Neural progenitor cell (in vitro differentiated cells): ENCODE results near the gene SPOP. TPM values are rescaled to one million over a fixed set of nuclear protein-coding genes. Genes with fewer than 3 reads are reported as not detected.
A peak's percentile ranks its signal among the peaks of the same experiment; 100 is the strongest.

Experiments used
- DNase-seq: peaks from one replicate; pipeline ENCODE4 v3.0.0-alpha.2; 2016; ENCODE audit warnings: low spot score
- H2AFZ ChIP-seq: fragments of 200-600 bp; sonication (generic); replicated peaks from 2 replicates; pipeline ENCODE4 v1.6.1; 2016; ENCODE audit warnings: antibody characterized with exemption
- H3F3A ChIP-seq: fragments of 200-600 bp; sonication (generic); 2 replicates; pipeline ENCODE4 v1.6.1; 2016; ENCODE audit warnings: antibody characterized with exemption, low read depth
- H3K27ac ChIP-seq: fragments of 200-600 bp; sonication (generic); 2 replicates; pipeline ENCODE4 v1.5.1; 2016; ENCODE audit warnings: mild to moderate bottlenecking
- H3K27me3 ChIP-seq: fragments of 200-600 bp; sonication (generic); 2 replicates; pipeline ENCODE4 v1.6.1; 2016; ENCODE audit warnings: mild to moderate bottlenecking, moderate library complexity
- H3K36me3 ChIP-seq: fragments of 200-600 bp; sonication (generic); 2 replicates; pipeline ENCODE4 v1.5.1; 2016
- H3K4me1 ChIP-seq: fragments of 200-600 bp; sonication (generic); 2 replicates; pipeline ENCODE4 v1.6.1; 2016; ENCODE audit warnings: mixed run types
- H3K4me2 ChIP-seq: fragments of 200-600 bp; sonication (generic); 2 replicates; pipeline ENCODE4 v1.6.1; 2016
- H3K4me3 ChIP-seq: fragments of 200-600 bp; sonication (generic); 2 replicates; pipeline ENCODE4 v1.5.1; 2016
- H3K79me2 ChIP-seq: fragments of 200-600 bp; sonication (generic); 2 replicates; pipeline ENCODE4 v1.6.1; 2016; ENCODE audit warnings: low read depth
- H3K9ac ChIP-seq: fragments of 200-600 bp; sonication (generic); 2 replicates; pipeline ENCODE4 v1.6.1; 2016
- H3K9me3 ChIP-seq: fragments of 200-600 bp; sonication (generic); 2 replicates; pipeline ENCODE4 v1.5.1; 2016; ENCODE audit warnings: low read depth
- H4K20me1 ChIP-seq: fragments of 200-600 bp; sonication (generic); 2 replicates; pipeline ENCODE4 v1.6.1; 2016; ENCODE audit warnings: low read depth
- H3K27ac Mint-ChIP-seq: 3 replicates; pipeline ENCODE4 v1.8.0; 2021; ENCODE audit warnings: mixed read lengths
- H3K27me3 Mint-ChIP-seq: 2 replicates; pipeline ENCODE4 v1.8.0; 2022; ENCODE audit warnings: low read depth, mild to moderate bottlenecking, inconsistent platforms, moderate library complexity, mixed read lengths; ENCODE audit not compliant: insufficient read depth
- H3K36me3 Mint-ChIP-seq: 3 replicates; pipeline ENCODE4 v1.8.0; 2021; ENCODE audit warnings: mixed read lengths
- H3K4me1 Mint-ChIP-seq: 3 replicates; pipeline ENCODE4 v1.8.0; 2021; ENCODE audit warnings: mixed read lengths
- H3K4me3 Mint-ChIP-seq: 3 replicates; pipeline ENCODE4 v1.8.0; 2021; ENCODE audit warnings: mild to moderate bottlenecking, moderate library complexity, mixed read lengths
- H3K9me3 Mint-ChIP-seq: 3 replicates; pipeline ENCODE4 v1.8.0; 2020; ENCODE audit warnings: mixed read lengths
- EZH2 ChIP-seq: fragments of 200-600 bp; sonication (generic); IDR thresholded peaks from 2 replicates; pipeline ENCODE4 v1.6.1; 2017; ENCODE audit warnings: antibody characterized with exemption, mild to moderate bottlenecking, moderate library complexity
- EZH2phosphoT487 ChIP-seq: fragments of 200-600 bp; sonication (generic); IDR thresholded peaks from 2 replicates; pipeline ENCODE4 v1.6.1; 2017; ENCODE audit warnings: antibody characterized with exemption
- total RNA-seq: library from RNA; depleted of rRNA; stranded (reverse); fragments of >200 nt; gene quantifications from 2 replicates; pipeline ENCODE4 v1.2.3, GENCODE V29; 2015; ENCODE audit warnings: low replicate concordance
- TF ChIP-seq, protein P1 (sequence below): fragments of 200-600 bp; sonication (generic); IDR thresholded peaks from 2 replicates; pipeline ENCODE4 v1.5.1; 2017; ENCODE audit warnings: antibody characterized with exemption, mild to moderate bottlenecking

The SPOP gene
- total RNA-seq, 1 donor from 2014 or later, result 40.3 TPM

- H3K4me3 Mint-ChIP-seq, result no peak overlapping the region
- Histone ChIP-seq H3K27me3 (peaks cover 11% of the 10 kb centered on the region), H3K4me2 (no peak overlapping the region), H3K4me3 (no peak overlapping the region), H3K79me2 (no peaks in the 10 kb centered on the region), H3K9me3 (no peaks in the 10 kb centered on the region), H3F3A (peaks cover 10% of the 10 kb centered on the region), H3K36me3 (no peaks in the 10 kb centered on the region), H3K4me1 (peaks cover 8% of the 10 kb centered on the region), H4K20me1 (no peaks in the 10 kb centered on the region), H3K27ac (no peak overlapping the region), H3K9ac (no peak overlapping the region), H2AFZ (no peak overlapping the region)
- TF ChIP-seq EZH2, result no peak
- TF ChIP-seq EZH2phosphoT487, result no peak
- TF ChIP-seq, protein P1, sequence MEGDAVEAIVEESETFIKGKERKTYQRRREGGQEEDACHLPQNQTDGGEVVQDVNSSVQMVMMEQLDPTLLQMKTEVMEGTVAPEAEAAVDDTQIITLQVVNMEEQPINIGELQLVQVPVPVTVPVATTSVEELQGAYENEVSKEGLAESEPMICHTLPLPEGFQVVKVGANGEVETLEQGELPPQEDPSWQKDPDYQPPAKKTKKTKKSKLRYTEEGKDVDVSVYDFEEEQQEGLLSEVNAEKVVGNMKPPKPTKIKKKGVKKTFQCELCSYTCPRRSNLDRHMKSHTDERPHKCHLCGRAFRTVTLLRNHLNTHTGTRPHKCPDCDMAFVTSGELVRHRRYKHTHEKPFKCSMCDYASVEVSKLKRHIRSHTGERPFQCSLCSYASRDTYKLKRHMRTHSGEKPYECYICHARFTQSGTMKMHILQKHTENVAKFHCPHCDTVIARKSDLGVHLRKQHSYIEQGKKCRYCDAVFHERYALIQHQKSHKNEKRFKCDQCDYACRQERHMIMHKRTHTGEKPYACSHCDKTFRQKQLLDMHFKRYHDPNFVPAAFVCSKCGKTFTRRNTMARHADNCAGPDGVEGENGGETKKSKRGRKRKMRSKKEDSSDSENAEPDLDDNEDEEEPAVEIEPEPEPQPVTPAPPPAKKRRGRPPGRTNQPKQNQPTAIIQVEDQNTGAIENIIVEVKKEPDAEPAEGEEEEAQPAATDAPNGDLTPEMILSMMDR, result no peak
- H3K27ac Mint-ChIP-seq, result no peak overlapping the region
- no peaks in the 10 kb centered on the region for H3K9me3 Mint-ChIP-seq
- no peak for DNase-seq
- peaks cover 7% of the 10 kb centered on the region for H3K4me1 Mint-ChIP-seq
- peaks cover 2% of the 10 kb centered on the region for H3K36me3 Mint-ChIP-seq
- H3K27me3 Mint-ChIP-seq, result peaks cover 17% of the 10 kb centered on the region
Measured at GRCh38 chr17:49695698-49696232, 17.9 kb upstream of the SPOP start.

GRCh38 chr17:49694847-49695697 lies 17.2 kb upstream of the SPOP start:
- Histone ChIP-seq H2AFZ (peak overlapping the region; percentile 83), H3K9me3 (no peaks in the 10 kb centered on the region), H3K4me1 (peaks cover 8% of the 10 kb centered on the region), H4K20me1 (no peaks in the 10 kb centered on the region), H3K4me3 (peak overlapping the region; percentile 17), H3F3A (peaks cover 10% of the 10 kb centered on the region), H3K27ac (no peak overlapping the region), H3K4me2 (peak overlapping the region; percentile 60), H3K79me2 (no peaks in the 10 kb centered on the region), H3K36me3 (no peaks in the 10 kb centered on the region), H3K9ac (no peak overlapping the region), H3K27me3 (peaks cover 11% of the 10 kb centered on the region)
- TF ChIP-seq, protein P1, result peak; percentile 99
- no peak for TF ChIP-seq EZH2phosphoT487
- Mint-ChIP-seq H3K27me3 (peaks cover 17% of the 10 kb centered on the region), H3K4me3 (no peak overlapping the region), H3K36me3 (peaks cover 2% of the 10 kb centered on the region), H3K4me1 (peaks cover 7% of the 10 kb centered on the region), H3K27ac (no peak overlapping the region), H3K9me3 (no peaks in the 10 kb centered on the region)
- peak; percentile 72 for DNase-seq

DNA sequence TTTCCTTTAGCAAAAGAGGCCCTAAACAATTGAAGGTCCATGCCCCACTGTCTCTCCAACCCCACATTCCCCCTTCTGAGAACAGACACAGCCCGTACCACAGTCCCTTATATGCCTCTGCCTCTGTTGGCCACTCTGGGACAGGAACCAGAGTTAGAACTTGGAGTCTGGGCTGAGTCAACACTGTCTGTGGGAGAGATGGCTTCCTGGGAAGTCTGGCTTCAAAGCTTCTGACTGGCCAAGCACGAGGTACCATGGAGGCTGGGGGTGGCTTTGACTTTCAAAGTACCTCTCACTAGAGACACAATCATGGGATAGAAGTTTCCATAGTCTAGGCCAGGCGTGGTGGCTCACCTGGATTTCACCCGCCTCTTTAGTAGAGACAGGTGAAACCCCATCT lies 14.9 kb upstream of the SPOP start:
- Mint-ChIP-seq H3K27ac (peak overlapping the region; percentile 86), H3K36me3 (no peaks in the 10 kb centered on the region), H3K4me1 (peaks cover 7% of the 10 kb centered on the region), H3K4me3 (no peak overlapping the region), H3K9me3 (no peaks in the 10 kb centered on the region), H3K27me3 (peaks cover 10% of the 10 kb centered on the region)
- Histone ChIP-seq H3K4me3 (no peak overlapping the region), H3K9me3 (no peaks in the 10 kb centered on the region), H3K27me3 (peaks cover 11% of the 10 kb centered on the region), H4K20me1 (no peaks in the 10 kb centered on the region), H3K4me2 (no peak overlapping the region), H2AFZ (no peak overlapping the region), H3K27ac (no peak overlapping the region), H3K4me1 (peaks cover 8% of the 10 kb centered on the region), H3K79me2 (no peaks in the 10 kb centered on the region), H3K36me3 (no peaks in the 10 kb centered on the region), H3F3A (peaks cover 10% of the 10 kb centered on the region), H3K9ac (no peak overlapping the region)
- no peak for DNase-seq
- TF ChIP-seq EZH2 (no peak), EZH2phosphoT487 (no peak)
- TF ChIP-seq, protein P1, result no peak
